ENCODE measurements around the gene RNF213. TPM values are rescaled to one million over a fixed set of nuclear protein-coding genes. Genes with fewer than 3 reads are reported as not detected.

The RNF213 gene
- total RNA-seq, 4 donors from 2014 or later = 113 to 174 (median 159) TPM

GRCh38 chr17:80424261-80424660, 163.6 kb downstream of the RNF213 start:
- 74% methylated on average over 8 of the region's 8 CpGs; no CpG with 5 or more reads in 1 of the 2 donors for WGBS, 2 donors (ENCODE audit: low coverage in 1 of 2)
- no peaks in the 10 kb centered on the region for H3K27me3 ChIP-seq
- intact Hi-C loops (cut with DNase I; ENCODE audit: low total_unique reads) (no loop called here), in situ Hi-C loops (cut with MboI; ENCODE audit: low pct_ligation_motif_present in 1 of 4, low pct_unique_long_range_greater_than_20kb in 1 of 4, low sequenced_read_pairs in 3 of 4) (loop anchor here in 2 of 4 donors (10.0 kb wide), 3 partner anchors 151 to 561 kb away; no protein-coding TSS in a partner anchor)
- TF ChIP-seq, protein P1, sequence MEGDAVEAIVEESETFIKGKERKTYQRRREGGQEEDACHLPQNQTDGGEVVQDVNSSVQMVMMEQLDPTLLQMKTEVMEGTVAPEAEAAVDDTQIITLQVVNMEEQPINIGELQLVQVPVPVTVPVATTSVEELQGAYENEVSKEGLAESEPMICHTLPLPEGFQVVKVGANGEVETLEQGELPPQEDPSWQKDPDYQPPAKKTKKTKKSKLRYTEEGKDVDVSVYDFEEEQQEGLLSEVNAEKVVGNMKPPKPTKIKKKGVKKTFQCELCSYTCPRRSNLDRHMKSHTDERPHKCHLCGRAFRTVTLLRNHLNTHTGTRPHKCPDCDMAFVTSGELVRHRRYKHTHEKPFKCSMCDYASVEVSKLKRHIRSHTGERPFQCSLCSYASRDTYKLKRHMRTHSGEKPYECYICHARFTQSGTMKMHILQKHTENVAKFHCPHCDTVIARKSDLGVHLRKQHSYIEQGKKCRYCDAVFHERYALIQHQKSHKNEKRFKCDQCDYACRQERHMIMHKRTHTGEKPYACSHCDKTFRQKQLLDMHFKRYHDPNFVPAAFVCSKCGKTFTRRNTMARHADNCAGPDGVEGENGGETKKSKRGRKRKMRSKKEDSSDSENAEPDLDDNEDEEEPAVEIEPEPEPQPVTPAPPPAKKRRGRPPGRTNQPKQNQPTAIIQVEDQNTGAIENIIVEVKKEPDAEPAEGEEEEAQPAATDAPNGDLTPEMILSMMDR (IDR thresholded peaks at IDR 0.05) = no peak
- TF ChIP-seq POLR2AphosphoS5 (IDR thresholded peaks at IDR 0.05) (no peak), EP300 (IDR thresholded peaks at IDR 0.05; ENCODE audit: low read depth) (no peak), POLR2A (IDR thresholded peaks at IDR 0.05) (no peak)
- no peak overlapping the region for H3K27ac ChIP-seq
- no peaks in the 10 kb centered on the region for H3K9me3 ChIP-seq
- H3K4me1 ChIP-seq = peaks cover 0 to 7% (median 0%) of the 10 kb centered on the region in 4 donors
- no peaks in the 10 kb centered on the region for H3K36me3 ChIP-seq
- DNase-seq = no peak
- H3K4me3 ChIP-seq = no peak overlapping the region

DNA sequence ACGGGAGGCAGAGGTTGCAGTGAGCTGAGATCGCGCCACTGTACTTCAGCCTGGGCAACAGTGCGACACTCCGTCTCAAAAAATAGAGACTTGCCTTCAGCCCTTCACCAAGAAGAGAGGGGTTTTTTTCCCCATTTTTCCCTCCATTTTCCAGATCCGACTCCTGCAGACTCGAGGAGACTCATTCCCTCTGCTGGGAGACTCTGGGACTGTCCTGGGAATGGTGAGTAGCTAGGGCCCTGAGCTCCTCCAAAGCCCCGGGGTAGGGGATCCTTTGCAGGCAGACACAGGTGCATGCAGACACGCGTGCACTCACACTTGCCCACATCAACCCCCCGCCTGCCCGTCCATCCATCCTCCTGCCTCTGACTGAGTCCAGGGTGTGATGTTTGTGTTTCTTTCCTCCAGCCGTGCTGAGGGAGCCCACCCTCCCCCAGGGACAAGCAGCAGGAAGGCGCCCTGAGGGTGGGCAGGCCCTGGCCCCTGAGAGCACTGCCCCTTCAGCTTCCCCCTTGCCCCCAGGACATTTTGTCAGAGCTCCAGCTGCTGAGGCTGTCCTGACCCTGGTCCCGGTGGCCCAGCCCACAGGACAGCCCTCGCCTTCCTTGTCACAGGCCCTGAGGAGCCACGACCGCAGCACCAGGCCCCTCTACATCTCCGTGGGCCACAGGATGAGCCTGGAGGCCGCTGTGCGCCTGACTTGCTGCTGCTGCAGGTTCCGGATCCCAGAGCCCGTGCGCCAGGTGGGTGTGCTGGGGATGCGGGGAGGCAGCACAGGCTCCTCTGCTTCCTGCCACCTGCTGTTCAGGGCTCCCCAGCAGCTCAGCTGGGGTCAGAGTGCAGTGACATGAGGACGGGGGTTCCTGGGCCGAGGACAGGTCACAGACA, 164.5 kb downstream of the RNF213 start:
- in situ Hi-C loops (cut with MboI; ENCODE audit: low pct_ligation_motif_present in 1 of 4, low pct_unique_long_range_greater_than_20kb in 1 of 4, low sequenced_read_pairs in 3 of 4) = loop anchor here in 2 of 4 donors (5.0 to 25.0 kb wide), 5 partner anchors 147 to 560 kb away; no protein-coding TSS in a partner anchor
- TF ChIP-seq EP300 (IDR thresholded peaks at IDR 0.05; ENCODE audit: low read depth) = no peak
- no peak for TF ChIP-seq POLR2AphosphoS5 (IDR thresholded peaks at IDR 0.05)
- TF ChIP-seq POLR2A (IDR thresholded peaks at IDR 0.05) = no peak
- TF ChIP-seq, protein P1 (IDR thresholded peaks at IDR 0.05) = no peak
- no peaks in the 10 kb centered on the region for H3K27me3 ChIP-seq
- H3K4me3 ChIP-seq = no peak overlapping the region
- no peak overlapping the region for H3K27ac ChIP-seq
- peaks cover 0 to 7% (median 0%) of the 10 kb centered on the region in 4 donors for H3K4me1 ChIP-seq
- no peaks in the 10 kb centered on the region for H3K9me3 ChIP-seq
- 79% methylated on average over 19 of the region's 27 CpGs; no CpG with 5 or more reads in 1 of the 2 donors for WGBS, 2 donors (ENCODE audit: low coverage in 1 of 2)
- intact Hi-C loops (cut with DNase I; ENCODE audit: low total_unique reads) = loop anchor here (5.0 kb wide), 2 partner anchors 52 to 152 kb away; partner anchors contain the start of gene NPTX1
- no peak for DNase-seq
- no peaks in the 10 kb centered on the region for H3K36me3 ChIP-seq

DNA sequence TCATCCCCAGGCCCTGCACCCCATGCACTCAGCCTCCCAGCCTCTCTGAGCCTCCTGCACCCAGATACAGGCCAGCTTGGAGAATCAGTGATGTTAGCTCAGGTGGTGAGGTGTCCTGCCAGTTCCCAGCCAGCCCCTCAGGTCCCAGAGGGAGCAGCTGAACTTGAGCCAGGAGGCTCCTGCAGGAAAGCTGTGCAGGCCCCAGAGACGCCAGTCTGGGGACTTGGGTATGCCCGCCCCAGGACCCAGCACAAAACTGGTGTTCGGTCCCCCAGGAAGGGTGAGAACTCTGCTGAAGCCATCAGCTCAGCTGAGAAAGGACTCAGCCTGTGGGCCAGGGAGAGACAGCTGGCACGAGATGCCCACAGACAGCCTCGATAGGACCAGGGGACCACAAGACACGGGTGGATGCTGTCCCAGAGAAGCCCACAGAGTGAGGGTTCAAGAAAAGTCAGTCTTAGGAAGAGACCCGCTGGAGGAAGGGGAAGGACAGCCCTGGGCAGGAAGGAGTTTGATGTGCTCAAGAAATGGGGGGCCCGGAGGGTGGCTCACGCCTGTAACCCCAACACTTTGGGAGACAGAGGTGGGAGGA, 165.3 kb downstream of the RNF213 start:
- no peak for TF ChIP-seq EP300 (IDR thresholded peaks at IDR 0.05; ENCODE audit: low read depth)
- TF ChIP-seq POLR2A (IDR thresholded peaks at IDR 0.05) = no peak
- TF ChIP-seq, protein P1 (IDR thresholded peaks at IDR 0.05) = no peak
- TF ChIP-seq POLR2AphosphoS5 (IDR thresholded peaks at IDR 0.05) = no peak
- no peak for DNase-seq

More for the DNA sequence above, 165.3 kb downstream of the RNF213 start:
- H3K27me3 ChIP-seq = no peaks in the 10 kb centered on the region
- no peak overlapping the region for H3K27ac ChIP-seq
- 80% methylated on average over 9 of the region's 9 CpGs; no CpG with 5 or more reads in 1 of the 2 donors for WGBS, 2 donors (ENCODE audit: low coverage in 1 of 2)
- H3K4me1 ChIP-seq = peaks cover 0 to 7% (median 0%) of the 10 kb centered on the region in 4 donors
- in situ Hi-C loops (cut with MboI; ENCODE audit: low pct_ligation_motif_present in 1 of 4, low pct_unique_long_range_greater_than_20kb in 1 of 4, low sequenced_read_pairs in 3 of 4) = loop anchor here in 2 of 4 donors (5.0 to 25.0 kb wide), 5 partner anchors 146 to 559 kb away; no protein-coding TSS in a partner anchor
- H3K4me3 ChIP-seq = no peak overlapping the region
- no peaks in the 10 kb centered on the region for H3K9me3 ChIP-seq
- intact Hi-C loops (cut with DNase I; ENCODE audit: low total_unique reads) = loop anchor here (2.0 to 5.0 kb wide), 3 partner anchors 51 to 555 kb away; partner anchors contain the start of gene NPTX1
- no peaks in the 10 kb centered on the region for H3K36me3 ChIP-seq
